Measurements from ENCODE around the gene SENP2. TPM values are rescaled to one million over a fixed set of nuclear protein-coding genes. Genes with fewer than 3 reads are reported as not detected.
A peak's percentile ranks its signal among the peaks of the same experiment; 100 is the strongest.

The SENP2 gene
- total RNA-seq, 4 donors from 2014 or later, result 23.7 to 56.9 (median 30.6) TPM

GRCh38 chr3:185651971-185652370 is 65.9 kb downstream of the SENP2 start:
- ATAC-seq (ENCODE audit: low FRiP score), result no peak
- DNase-seq (ENCODE audit: low spot score), result no peak
- TF ChIP-seq CTCF (IDR thresholded peaks at IDR 0.05), result no peak

GRCh38 chr3:185653949-185654757 is 68.1 kb downstream of the SENP2 start:
- TF ChIP-seq CTCF (IDR thresholded peaks at IDR 0.05), result no peak
- no peak for DNase-seq (ENCODE audit: low spot score)
- ATAC-seq (ENCODE audit: low FRiP score), result no peak

GRCh38 chr3:185654758-185655145 is 68.7 kb downstream of the SENP2 start:
- DNase-seq (ENCODE audit: low spot score), result no peak
- no peak for ATAC-seq (ENCODE audit: low FRiP score)
- no peak for TF ChIP-seq CTCF (IDR thresholded peaks at IDR 0.05)

GRCh38 chr3:185655426-185656320 is 69.6 kb downstream of the SENP2 start:
- TF ChIP-seq CTCF (IDR thresholded peaks at IDR 0.05), result no peak
- no peak for DNase-seq (ENCODE audit: low spot score)
- no peak for ATAC-seq (ENCODE audit: low FRiP score)

- no peak for TF ChIP-seq CTCF (IDR thresholded peaks at IDR 0.05)
- ATAC-seq (ENCODE audit: low FRiP score) (peak; percentile 78), DNase-seq (ENCODE audit: low spot score) (no peak)
Measured at GRCh38 chr3:185656321-185656840, 70.3 kb downstream of the SENP2 start.

- TF ChIP-seq CTCF (IDR thresholded peaks at IDR 0.05), result no peak
- ATAC-seq (ENCODE audit: low FRiP score) (no peak), DNase-seq (ENCODE audit: low spot score) (no peak)
Measured at GRCh38 chr3:185657211-185657610, 71.1 kb downstream of the SENP2 start.

Data from omental fat pad (tissue), 4 donors.